Trophoblast cell (in vitro differentiated cells and primary cell): ENCODE data around the gene UBR7.
"Not testable (repeated sequence)": the region's sequence is repeated elsewhere in the genome, so short reads cannot be mapped to it uniquely, and the experiment has no call there.

Experiments
- DNase-seq, 2 donors: peaks; one replicate each; pipeline ENCODE4 v3.0.0-alpha.2; 2016
- H2AFZ ChIP-seq: 2 replicates; pipeline ENCODE4 v1.6.1; 2013; ENCODE audit warnings: low read length, moderate library complexity, mild to moderate bottlenecking; ENCODE audit not compliant: insufficient read depth, poor library complexity
- H2AK5ac ChIP-seq: 2 replicates; pipeline ENCODE4 v1.6.1; 2013; ENCODE audit warnings: mild to moderate bottlenecking, low read length
- H2BK120ac ChIP-seq: 2 replicates; pipeline ENCODE4 v1.6.1; 2013; ENCODE audit warnings: low read length, mild to moderate bottlenecking, moderate library complexity; ENCODE audit not compliant: insufficient read depth, poor library complexity
- H2BK12ac ChIP-seq: 2 replicates; pipeline ENCODE4 v1.6.1; 2013; ENCODE audit warnings: mild to moderate bottlenecking, low read length, moderate library complexity
- H2BK5ac ChIP-seq: 2 replicates; pipeline ENCODE4 v1.6.1; 2013; ENCODE audit warnings: low read length, low read depth, moderate library complexity, mild to moderate bottlenecking; ENCODE audit not compliant: poor library complexity
- H3K14ac ChIP-seq: 2 replicates; pipeline ENCODE4 v1.6.1; 2013; ENCODE audit warnings: mild to moderate bottlenecking, low read length
- H3K18ac ChIP-seq: 2 replicates; pipeline ENCODE4 v1.6.1; 2013; ENCODE audit warnings: mild to moderate bottlenecking, low read length
- H3K23ac ChIP-seq: 2 replicates; pipeline ENCODE4 v1.6.1; 2013; ENCODE audit warnings: low read length
- H3K27ac ChIP-seq: 2 replicates; pipeline ENCODE4 v1.5.1; 2013; ENCODE audit warnings: low read depth, mild to moderate bottlenecking, inconsistent platforms, low read length, moderate library complexity
- H3K27me3 ChIP-seq: 2 replicates; pipeline ENCODE4 v1.6.1; 2013; ENCODE audit warnings: inconsistent platforms, mild to moderate bottlenecking, low read length, moderate library complexity; ENCODE audit not compliant: insufficient read depth
- H3K36me3 ChIP-seq, 2 experiments: 1 replicate in 1 of 2; 2 replicates in 1 of 2; pipeline ENCODE4 v1.6.1; 2013; ENCODE audit warnings: low read length in 2 of 2, mild to moderate bottlenecking in 2 of 2, moderate library complexity in 1 of 2; ENCODE audit not compliant: insufficient read depth in 2 of 2, control insufficient read depth in 1 of 2
- H3K4ac ChIP-seq: 2 replicates; pipeline ENCODE4 v1.6.1; 2013; ENCODE audit warnings: low read depth, mild to moderate bottlenecking, low read length, moderate library complexity
- H3K4me1 ChIP-seq, 2 experiments: 1 replicate in 1 of 2; 2 replicates in 1 of 2; pipeline ENCODE4 v1.6.1; 2013; ENCODE audit warnings: low read length in 2 of 2, mild to moderate bottlenecking in 2 of 2, moderate library complexity in 1 of 2; ENCODE audit not compliant: insufficient read depth in 2 of 2, control insufficient read depth in 1 of 2
- H3K4me2 ChIP-seq: 2 replicates; pipeline ENCODE4 v1.6.1; 2013; ENCODE audit warnings: inconsistent platforms, mild to moderate bottlenecking, low read length, moderate library complexity
- H3K4me3 ChIP-seq: 2 replicates; pipeline ENCODE4 v1.5.1; 2013; ENCODE audit warnings: mild to moderate bottlenecking, low read depth, low read length, inconsistent platforms
- H3K79me1 ChIP-seq: one replicate; pipeline ENCODE4 v1.6.1; 2013; ENCODE audit warnings: low read length
- H3K79me2 ChIP-seq: 2 replicates; pipeline ENCODE4 v1.6.1; 2013; ENCODE audit warnings: low read length, mild to moderate bottlenecking; ENCODE audit not compliant: control insufficient read depth, insufficient read depth, poor library complexity
- H3K9ac ChIP-seq: 2 replicates; pipeline ENCODE4 v1.6.1; 2013; ENCODE audit warnings: mild to moderate bottlenecking, low read length
- H3K9me3 ChIP-seq: 2 replicates; pipeline ENCODE4 v1.6.1; 2013; ENCODE audit warnings: low read depth, mild to moderate bottlenecking, control low read depth, inconsistent platforms, low read length; ENCODE audit not compliant: insufficient read depth
- H4K12ac ChIP-seq: 2 replicates; pipeline ENCODE4 v1.6.1; 2013; ENCODE audit warnings: low read depth, mild to moderate bottlenecking, low read length, moderate library complexity
- H4K8ac ChIP-seq: 2 replicates; pipeline ENCODE4 v1.6.1; 2013; ENCODE audit warnings: low read depth, mild to moderate bottlenecking, low read length, moderate library complexity
- H4K91ac ChIP-seq: one replicate; pipeline ENCODE4 v1.6.1; 2013; ENCODE audit warnings: low read depth, mild to moderate bottlenecking, low read length, moderate library complexity
- WGBS: extraction: QIAGEN DNeasy Blood & Tissue Kit; methylation state at CpG from one replicate; pipeline ENCODE4 v1.1.7; 2013; ENCODE audit warnings: missing lambda C conversion rate; ENCODE audit not compliant: insufficient read length, insufficient coverage; ENCODE audit errors: extremely low coverage; 5-methylcytosine and 5-hydroxymethylcytosine counted together

Gene UBR7

GRCh38 chr14:93161411-93161940 lies 45.6 kb upstream of the UBR7 start:
- H2AK5ac ChIP-seq, result no peak overlapping the region
- no peak overlapping the region for H4K91ac ChIP-seq
- no peak overlapping the region for H3K18ac ChIP-seq
- no CpG with 5 or more reads among the region's 4 CpGs for WGBS
- DNase-seq, result no peak
- H3K9me3 ChIP-seq, result no peaks in the 10 kb centered on the region
- no peak overlapping the region for H2BK12ac ChIP-seq
- H4K12ac ChIP-seq, result no peak overlapping the region
- H3K4me3 ChIP-seq, result no peak overlapping the region
- no peak overlapping the region for H2BK120ac ChIP-seq
- no peak overlapping the region for H3K27ac ChIP-seq
- no peak overlapping the region for H3K4ac ChIP-seq
- no peak overlapping the region for H3K23ac ChIP-seq
- H3K9ac ChIP-seq, result peak overlapping the region; percentile 75
- H4K8ac ChIP-seq, result no peak overlapping the region
- no peak overlapping the region for H2BK5ac ChIP-seq
- peaks cover 0 to 7% of the 10 kb centered on the region in 2 experiments for H3K4me1 ChIP-seq
- H3K36me3 ChIP-seq, result no peaks in the 10 kb centered on the region
- no peaks in the 10 kb centered on the region for H3K79me2 ChIP-seq
- H2AFZ ChIP-seq, result no peak overlapping the region
- H3K14ac ChIP-seq, result no peak overlapping the region
- no peak overlapping the region for H3K4me2 ChIP-seq
- no peaks in the 10 kb centered on the region for H3K27me3 ChIP-seq
- H3K79me1 ChIP-seq, result no peaks in the 10 kb centered on the region

GRCh38 chr14:93163564-93163963 lies 43.5 kb upstream of the UBR7 start:
- H3K27ac ChIP-seq, result no peak overlapping the region
- H3K36me3 ChIP-seq, result no peaks in the 10 kb centered on the region
- H3K18ac ChIP-seq, result no peak overlapping the region
- no peak overlapping the region for H2BK120ac ChIP-seq
- H3K4ac ChIP-seq, result no peak overlapping the region
- no peak overlapping the region for H4K91ac ChIP-seq
- H3K14ac ChIP-seq, result no peak overlapping the region
- H4K8ac ChIP-seq, result no peak overlapping the region
- H3K9me3 ChIP-seq, result no peaks in the 10 kb centered on the region
- H3K79me2 ChIP-seq, result no peaks in the 10 kb centered on the region
- DNase-seq, result no peak
- no peak overlapping the region for H3K9ac ChIP-seq
- H3K4me2 ChIP-seq, result no peak overlapping the region
- H4K12ac ChIP-seq, result no peak overlapping the region
- H3K4me3 ChIP-seq, result no peak overlapping the region
- no peak overlapping the region for H2BK12ac ChIP-seq
- H2AK5ac ChIP-seq, result no peak overlapping the region
- no peaks in the 10 kb centered on the region for H3K27me3 ChIP-seq
- no peaks in the 10 kb centered on the region for H3K79me1 ChIP-seq
- H3K23ac ChIP-seq, result no peak overlapping the region
- no peaks in the 10 kb centered on the region for H3K4me1 ChIP-seq
- no peak overlapping the region for H2BK5ac ChIP-seq
- no CpG with 5 or more reads among the region's 5 CpGs for WGBS
- H2AFZ ChIP-seq, result no peak overlapping the region

- not testable (repeated sequence) for H4K12ac ChIP-seq
These were observed 41.5 kb upstream of the UBR7 start for GRCh38 chr14:93165271-93166265.

GRCh38 chr14:93168610-93169009 lies 38.4 kb upstream of the UBR7 start:
- H3K4me3 ChIP-seq, H3K4me1 ChIP-seq, H3K27me3 ChIP-seq, H2BK12ac ChIP-seq, H3K18ac ChIP-seq, H4K91ac ChIP-seq, H4K8ac ChIP-seq, H2BK5ac ChIP-seq, H2BK120ac ChIP-seq, DNase-seq, H3K9ac ChIP-seq, H3K4ac ChIP-seq, H2AK5ac ChIP-seq, H3K79me2 ChIP-seq, H3K27ac ChIP-seq, H3K4me2 ChIP-seq, H3K36me3 ChIP-seq, H2AFZ ChIP-seq, H3K79me1 ChIP-seq, H3K9me3 ChIP-seq, H4K12ac ChIP-seq, H3K23ac ChIP-seq, H3K14ac ChIP-seq: not testable (repeated sequence)
- no CpG with 5 or more reads among the region's 9 CpGs for WGBS

More at GRCh38 chr14:93165271-93166265, 41.5 kb upstream of the UBR7 start:
- H3K4me2 ChIP-seq, H4K91ac ChIP-seq, H3K4me1 ChIP-seq, H3K79me2 ChIP-seq, H2BK12ac ChIP-seq, H3K27ac ChIP-seq, H3K36me3 ChIP-seq, H3K14ac ChIP-seq, H3K79me1 ChIP-seq, H2AK5ac ChIP-seq, DNase-seq, H3K23ac ChIP-seq, H3K9ac ChIP-seq, H3K4ac ChIP-seq, H3K4me3 ChIP-seq, H2BK120ac ChIP-seq, H3K18ac ChIP-seq, H3K9me3 ChIP-seq, H2BK5ac ChIP-seq, H3K27me3 ChIP-seq, H4K8ac ChIP-seq, H2AFZ ChIP-seq: not testable (repeated sequence)
- no CpG with 5 or more reads among the region's 26 CpGs for WGBS
